Measurements from ENCODE around the gene GOLGA3. TPM values are rescaled to one million over a fixed set of nuclear protein-coding genes. Genes with fewer than 3 reads are reported as not detected.
"Not testable (repeated sequence)": the region's sequence is repeated elsewhere in the genome, so short reads cannot be mapped to it uniquely, and the experiment has no call there.

Gene GOLGA3, protein sequence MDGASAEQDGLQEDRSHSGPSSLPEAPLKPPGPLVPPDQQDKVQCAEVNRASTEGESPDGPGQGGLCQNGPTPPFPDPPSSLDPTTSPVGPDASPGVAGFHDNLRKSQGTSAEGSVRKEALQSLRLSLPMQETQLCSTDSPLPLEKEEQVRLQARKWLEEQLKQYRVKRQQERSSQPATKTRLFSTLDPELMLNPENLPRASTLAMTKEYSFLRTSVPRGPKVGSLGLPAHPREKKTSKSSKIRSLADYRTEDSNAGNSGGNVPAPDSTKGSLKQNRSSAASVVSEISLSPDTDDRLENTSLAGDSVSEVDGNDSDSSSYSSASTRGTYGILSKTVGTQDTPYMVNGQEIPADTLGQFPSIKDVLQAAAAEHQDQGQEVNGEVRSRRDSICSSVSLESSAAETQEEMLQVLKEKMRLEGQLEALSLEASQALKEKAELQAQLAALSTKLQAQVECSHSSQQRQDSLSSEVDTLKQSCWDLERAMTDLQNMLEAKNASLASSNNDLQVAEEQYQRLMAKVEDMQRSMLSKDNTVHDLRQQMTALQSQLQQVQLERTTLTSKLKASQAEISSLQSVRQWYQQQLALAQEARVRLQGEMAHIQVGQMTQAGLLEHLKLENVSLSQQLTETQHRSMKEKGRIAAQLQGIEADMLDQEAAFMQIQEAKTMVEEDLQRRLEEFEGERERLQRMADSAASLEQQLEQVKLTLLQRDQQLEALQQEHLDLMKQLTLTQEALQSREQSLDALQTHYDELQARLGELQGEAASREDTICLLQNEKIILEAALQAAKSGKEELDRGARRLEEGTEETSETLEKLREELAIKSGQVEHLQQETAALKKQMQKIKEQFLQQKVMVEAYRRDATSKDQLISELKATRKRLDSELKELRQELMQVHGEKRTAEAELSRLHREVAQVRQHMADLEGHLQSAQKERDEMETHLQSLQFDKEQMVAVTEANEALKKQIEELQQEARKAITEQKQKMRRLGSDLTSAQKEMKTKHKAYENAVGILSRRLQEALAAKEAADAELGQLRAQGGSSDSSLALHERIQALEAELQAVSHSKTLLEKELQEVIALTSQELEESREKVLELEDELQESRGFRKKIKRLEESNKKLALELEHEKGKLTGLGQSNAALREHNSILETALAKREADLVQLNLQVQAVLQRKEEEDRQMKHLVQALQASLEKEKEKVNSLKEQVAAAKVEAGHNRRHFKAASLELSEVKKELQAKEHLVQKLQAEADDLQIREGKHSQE (N-terminal part only)
- polyA plus RNA-seq (ENCODE audit: insufficient read length): 40.5 TPM

GRCh38 chr12:132828706-132829534 lies at the start of gene GOLGA3:
Gene GOLGA3, minus strand, starts transcription at chr12:132828869. Its CDS starts 6,741 bp downstream, at chr12:132822128.
- peak; percentile 83 for DNase-seq (ENCODE audit: low read depth)

- DNase-seq (ENCODE audit: low read depth): not testable (repeated sequence)
Observed at GRCh38 chr12:132874620-132875019, 46.0 kb upstream of the GOLGA3 start.

DNA sequence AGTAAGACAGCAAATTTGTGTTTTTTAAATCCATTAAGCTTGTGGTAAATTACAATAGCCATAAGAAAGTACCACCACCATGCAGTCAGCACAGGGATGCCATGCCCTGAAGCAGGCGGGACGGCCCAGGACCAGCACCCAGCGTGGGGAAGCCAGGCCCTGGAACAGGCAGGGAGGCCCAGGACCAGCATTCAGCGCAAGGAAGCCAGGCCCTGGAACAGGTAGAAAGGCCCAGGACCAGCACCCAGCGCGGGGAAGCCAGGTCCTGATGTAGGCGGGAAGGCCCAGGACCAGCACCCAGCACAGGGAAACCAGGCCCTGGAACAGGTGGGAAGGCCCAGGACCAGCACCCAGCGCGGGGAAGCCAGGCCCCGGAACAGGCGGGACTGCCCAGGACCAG lies 45.5 kb upstream of the GOLGA3 start:
- no peak for DNase-seq (ENCODE audit: low read depth)

DNA sequence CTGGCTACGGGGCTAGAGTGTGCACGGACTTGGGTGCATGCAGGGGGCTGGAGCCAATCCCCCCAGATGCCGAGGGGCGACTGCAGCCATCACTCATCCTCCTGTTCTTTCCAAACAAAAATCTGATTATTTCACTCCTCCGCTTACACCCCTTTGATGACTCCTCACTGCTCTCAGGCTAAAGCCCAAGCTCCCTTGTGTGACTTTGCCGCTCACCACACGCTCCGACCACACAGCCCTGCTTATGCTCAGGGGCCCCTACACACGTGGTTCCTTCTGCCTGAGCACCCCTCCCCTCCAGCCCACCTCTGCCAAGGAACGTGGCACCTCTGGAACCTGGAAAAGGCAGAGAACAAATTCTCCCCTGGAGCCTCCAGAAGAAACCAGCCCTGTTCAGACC lies 45.1 kb upstream of the GOLGA3 start:
- DNase-seq (ENCODE audit: low read depth): no peak

DNA sequence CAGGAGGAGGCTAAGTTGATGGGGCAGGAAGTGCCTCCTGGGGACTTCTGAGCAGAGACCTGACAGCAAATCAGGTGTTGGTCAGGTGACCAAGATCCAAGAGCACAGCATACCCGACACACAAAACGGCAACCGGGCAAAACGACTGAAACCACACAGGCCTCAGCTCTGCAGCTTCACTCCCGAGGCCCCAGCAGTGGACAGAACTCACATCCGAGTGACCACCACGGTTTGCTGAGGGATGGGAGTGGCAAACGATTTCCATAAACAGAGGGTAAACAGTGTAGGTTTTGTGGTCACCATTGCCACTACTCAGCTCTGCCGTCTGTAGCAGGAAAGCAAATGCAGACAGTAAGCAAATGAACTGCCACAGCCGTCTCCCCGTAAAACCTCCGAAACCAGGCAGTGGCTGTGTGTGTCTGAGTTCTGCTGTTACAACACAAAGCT lies 44.3 kb upstream of the GOLGA3 start:
- no peak for DNase-seq (ENCODE audit: low read depth)

DNA sequence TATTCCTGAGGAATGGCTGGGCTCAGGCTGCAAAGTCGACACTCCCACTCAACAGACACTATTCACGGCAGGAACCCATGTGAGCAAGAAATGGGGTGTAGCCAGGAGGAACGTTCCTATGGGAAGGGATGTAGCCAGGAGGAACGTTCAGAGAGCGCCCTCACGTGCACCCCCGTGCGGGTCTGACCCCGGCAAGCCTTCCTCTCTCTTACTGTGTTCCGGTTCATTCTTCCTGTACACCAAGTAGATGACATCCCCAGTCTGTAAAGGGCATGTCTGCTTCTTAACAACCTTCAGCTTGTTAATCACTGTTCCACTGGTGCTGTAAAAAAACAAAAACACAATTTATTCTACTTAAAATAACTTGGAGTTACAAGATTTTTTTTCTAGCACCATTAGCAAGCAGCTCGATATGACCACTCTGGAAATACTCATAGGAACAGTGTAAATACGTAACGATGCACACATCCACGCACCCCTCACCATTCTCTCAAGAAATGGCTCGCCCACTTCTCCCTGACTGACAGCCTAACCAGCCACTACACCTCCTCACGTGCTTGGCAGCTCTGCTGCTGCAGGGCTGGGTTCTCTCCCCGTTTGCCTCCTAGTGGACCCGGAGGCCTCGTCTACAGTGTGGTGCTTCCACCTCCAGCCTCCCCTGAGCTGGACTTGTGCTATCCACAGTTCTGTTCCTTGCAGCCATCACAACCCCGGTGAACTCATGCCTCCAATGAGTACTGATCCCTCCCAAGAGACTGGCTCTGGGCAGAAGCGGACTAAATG lies 43.6 kb upstream of the GOLGA3 start:
- no peak for DNase-seq (ENCODE audit: low read depth)

DNA sequence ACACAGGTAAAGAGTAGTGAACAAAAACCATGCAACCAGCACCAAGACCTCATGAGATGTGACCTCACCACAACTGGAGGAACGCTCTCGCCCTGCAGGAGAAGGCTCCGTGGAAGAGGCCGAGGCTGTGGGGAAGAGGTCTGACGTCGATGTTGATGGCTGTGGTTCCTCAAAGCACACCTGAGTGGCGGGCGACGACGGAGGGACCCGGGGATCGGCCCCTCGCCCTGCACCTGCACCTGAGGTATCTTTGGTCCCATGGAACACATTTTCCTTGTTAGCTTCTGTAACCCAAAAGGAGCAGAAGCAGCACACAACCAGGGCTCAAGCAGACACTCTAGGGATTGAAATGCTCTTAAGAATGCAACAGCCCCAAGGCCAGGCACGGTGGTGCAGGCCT lies 40.9 kb upstream of the GOLGA3 start:
- no peak for DNase-seq (ENCODE audit: low read depth)

DNA sequence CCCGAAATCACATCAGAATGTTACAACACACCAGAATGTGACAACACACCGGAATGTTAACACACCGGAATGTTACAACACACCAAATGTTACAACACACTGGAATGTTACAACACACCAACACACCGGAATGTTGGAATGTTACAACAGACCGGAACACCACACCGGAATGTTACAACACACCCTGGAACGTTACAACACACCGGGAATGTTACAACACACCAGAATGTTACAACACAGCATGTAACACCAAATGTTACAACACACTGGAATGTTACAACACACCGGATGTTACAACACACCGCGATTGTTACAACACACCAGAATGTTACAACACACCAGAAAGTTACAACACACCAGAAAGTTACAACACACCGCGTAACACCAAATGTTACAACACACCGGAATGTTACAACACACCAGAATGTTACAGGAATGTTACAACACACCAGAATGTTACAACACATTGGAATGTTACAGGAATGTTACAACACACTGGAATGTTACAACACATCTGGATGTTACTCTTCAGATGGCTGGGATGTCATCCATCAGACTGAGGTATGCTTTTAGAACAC lies 37.7 kb upstream of the GOLGA3 start:
- no peak for DNase-seq (ENCODE audit: low read depth)

GRCh38 chr12:132861558-132861957 lies 32.9 kb upstream of the GOLGA3 start:
- no peak for DNase-seq (ENCODE audit: low read depth)

DNA sequence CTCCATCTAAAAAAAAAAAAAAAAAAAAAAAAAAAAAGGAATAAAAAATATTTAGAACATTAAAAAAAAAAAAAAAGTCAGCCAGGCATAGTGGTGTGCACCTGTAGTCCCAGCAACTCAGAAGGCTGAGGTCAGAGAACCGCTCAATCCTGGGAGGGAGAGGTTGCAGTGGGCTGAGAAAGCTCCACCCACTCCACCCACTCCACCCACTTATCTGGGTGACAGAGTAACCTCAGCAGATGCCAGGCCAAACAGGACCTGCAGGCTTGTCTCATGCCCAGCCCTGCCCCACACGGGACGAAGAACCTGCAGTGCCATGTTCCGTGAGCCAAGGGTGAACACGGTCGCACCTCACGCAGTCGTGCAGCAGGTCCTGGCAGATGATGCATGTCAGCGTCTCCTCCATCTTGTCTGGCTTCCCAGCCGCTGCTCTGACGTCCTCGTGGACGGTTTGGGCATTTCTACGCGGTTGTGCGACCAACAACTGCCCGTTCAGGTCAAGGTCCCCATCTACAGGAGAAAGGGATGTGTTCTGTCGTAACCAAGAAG lies 30.1 kb upstream of the GOLGA3 start:
- DNase-seq (ENCODE audit: low read depth): no peak

DNA sequence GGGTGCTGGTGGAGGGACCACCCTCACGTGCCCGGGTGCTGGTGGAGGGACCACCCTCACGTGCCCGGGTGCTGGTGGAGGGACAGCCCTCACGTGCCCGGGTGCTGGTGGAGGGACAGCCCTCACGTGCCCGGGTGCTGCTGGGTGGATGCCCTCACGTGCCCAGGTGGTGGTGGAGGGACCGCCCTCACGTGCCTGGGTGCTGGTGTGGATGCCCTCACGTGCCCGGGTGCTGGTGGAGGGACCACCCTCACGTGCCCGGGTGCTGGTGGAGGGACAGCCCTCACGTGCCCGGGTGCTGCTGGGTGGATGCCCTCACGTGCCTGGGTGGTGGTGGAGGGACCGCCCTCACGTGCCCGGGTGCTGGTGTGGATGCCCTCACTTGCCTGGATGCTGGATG lies 28.4 kb upstream of the GOLGA3 start:
- not testable (repeated sequence) for DNase-seq (ENCODE audit: low read depth)

GRCh38 chr12:132856581-132856980 lies 27.9 kb upstream of the GOLGA3 start:
- DNase-seq (ENCODE audit: low read depth): no peak

- DNase-seq (ENCODE audit: low read depth): not testable (repeated sequence)
Observed at GRCh38 chr12:132855211-132855610, 26.5 kb upstream of the GOLGA3 start.

GRCh38 chr12:132853285-132854092 lies 24.8 kb upstream of the GOLGA3 start:
- no peak for DNase-seq (ENCODE audit: low read depth)

- DNase-seq (ENCODE audit: low read depth): no peak
Observed at GRCh38 chr12:132852496-132852895, 23.8 kb upstream of the GOLGA3 start.

DNA sequence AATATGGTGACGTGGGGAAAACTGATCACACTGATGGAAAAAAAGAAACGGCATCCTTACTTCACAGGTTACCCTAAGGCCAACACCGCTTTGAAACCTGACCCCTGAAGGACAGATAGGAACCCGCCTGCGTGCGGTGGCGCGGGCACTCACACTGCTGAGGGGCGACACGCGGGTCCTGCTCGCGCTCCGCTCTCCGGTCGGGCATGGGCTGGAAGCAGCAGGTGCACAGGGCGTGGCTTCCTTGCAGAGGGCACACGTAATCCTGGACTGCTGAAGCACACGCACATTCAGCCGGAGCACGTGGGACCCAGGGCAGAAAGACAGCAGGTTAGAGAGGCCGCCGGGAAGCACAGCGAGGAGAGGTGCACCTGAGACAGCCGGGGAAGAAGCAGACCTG lies 22.8 kb upstream of the GOLGA3 start:
- DNase-seq (ENCODE audit: low read depth): no peak

GRCh38 chr12:132850291-132850690 lies 21.6 kb upstream of the GOLGA3 start:
- no peak for DNase-seq (ENCODE audit: low read depth)

DNA sequence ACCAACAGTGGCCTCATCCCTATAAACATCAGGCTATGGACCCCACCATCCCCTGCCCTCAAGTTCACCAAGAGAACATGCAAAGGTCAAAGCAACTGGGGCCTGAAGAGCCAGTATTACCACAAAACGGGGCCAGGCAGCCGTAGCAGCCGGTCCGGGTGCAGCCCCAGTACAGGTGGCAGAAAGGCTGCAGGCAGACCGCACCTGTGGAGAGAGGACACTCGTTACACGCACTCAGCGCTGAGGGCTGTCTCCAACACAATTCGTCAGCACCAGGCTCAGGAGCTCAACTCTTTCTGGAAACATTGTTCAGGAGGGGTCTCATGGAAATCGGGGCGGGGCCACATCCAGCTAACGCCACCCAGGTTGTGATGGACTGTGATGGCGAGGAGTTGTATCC lies 19.9 kb upstream of the GOLGA3 start:
- no peak for DNase-seq (ENCODE audit: low read depth)
